K562 (cell line): ENCODE data around the gene EPOP. TPM values are rescaled to one million over a fixed set of nuclear protein-coding genes. Genes with fewer than 3 reads are reported as not detected.

ENCODE experiments used
- AFF1 ChIP-seq, 2 experiments: fragments of 450-650 bp; IDR thresholded peaks; 2 replicates each; pipeline ENCODE4 v1.6.1; 2018; ENCODE audit warnings: mild to moderate bottlenecking in 2 of 2, low read depth in 1 of 2; ENCODE audit not compliant: partially characterized antibody in 2 of 2
- BRD9 ChIP-seq: fragments of 450-650 bp; IDR thresholded peaks from 2 replicates; pipeline ENCODE4 v1.6.1; 2018; ENCODE audit warnings: low read depth; ENCODE audit not compliant: partially characterized antibody
- EGR1 ChIP-seq: fragments of 450-650 bp; conservative IDR thresholded peaks from 2 replicates; pipeline ENCODE4 v1.6.1; 2017; ENCODE audit warnings: mild to moderate bottlenecking
- ESRRA ChIP-seq: fragments of 450-650 bp; IDR thresholded peaks from 2 replicates; pipeline ENCODE4 v1.6.1; 2014; ENCODE audit warnings: low read depth, mild to moderate bottlenecking, moderate library complexity, borderline replicate concordance
- HMG20B ChIP-seq: fragments of 250-450 bp; sonication (Bioruptor Pico); IDR thresholded peaks from 2 replicates; pipeline ENCODE4 v1.5.0; 2021; ENCODE audit warnings: mild to moderate bottlenecking
- HNRNPLL ChIP-seq: fragments of 200-400 bp; formaldehyde crosslinking; IDR thresholded peaks from 2 replicates; pipeline ENCODE4 v1.6.1; 2017; ENCODE audit warnings: low read length, low read depth, mild to moderate bottlenecking; ENCODE audit not compliant: poor library complexity, severe bottlenecking
- NFRKB ChIP-seq: fragments of 450-650 bp; IDR thresholded peaks from 2 replicates; pipeline ENCODE4 v1.6.1; 2016; ENCODE audit warnings: low read depth
- PHF20 ChIP-seq: fragments of 450-650 bp; IDR thresholded peaks from 2 replicates; pipeline ENCODE4 v1.6.1; 2018; ENCODE audit not compliant: partially characterized antibody
- PTTG1 ChIP-seq: fragments of 450-650 bp; IDR thresholded peaks from 2 replicates; pipeline ENCODE4 v1.6.1; 2016; ENCODE audit warnings: low read depth, mild to moderate bottlenecking, missing genetic modification characterization, missing compliant biosample characterization
- RBM34 ChIP-seq: fragments of 200-400 bp; formaldehyde crosslinking; IDR thresholded peaks from 2 replicates; pipeline ENCODE4 v1.6.1; 2018; ENCODE audit warnings: low read length, borderline replicate concordance; ENCODE audit not compliant: insufficient read depth
- SIN3A ChIP-seq, 2 experiments: fragments of 150-350 bp in 1 of 2; IDR thresholded peaks; 2 replicates each; pipeline ENCODE4 v1.6.1; 2011 to 2016; ENCODE audit warnings: borderline replicate concordance in 2 of 2, low read depth in 2 of 2, low read length in 2 of 2, mild to moderate bottlenecking in 2 of 2, moderate library complexity in 2 of 2; ENCODE audit not compliant: control insufficient read depth in 1 of 2
- TBL1XR1 ChIP-seq, 2 experiments: IDR thresholded peaks; 2 replicates each; pipeline ENCODE4 v1.6.1; 2012; ENCODE audit warnings: improper control_type of control experiment in 2 of 2, low read length in 2 of 2, mild to moderate bottlenecking in 1 of 2
- TFE3 ChIP-seq: fragments of 450-650 bp; formaldehyde crosslinking; IDR thresholded peaks from 2 replicates; pipeline ENCODE4 v1.4.0; 2020; ENCODE audit warnings: mild to moderate bottlenecking, mixed read lengths
- ZNF316 ChIP-seq: fragments of 450-650 bp; IDR thresholded peaks from 2 replicates; pipeline ENCODE4 v1.6.1; 2016
- polyA plus RNA-seq, 8 experiments: library from polyadenylated mRNA; depleted of rRNA in 4 of 8; stranded (reverse) in 5 of 8; unstranded in 3 of 8; fragments of >200 nt; fragmentation: Nextera tagmentation in 2 of 8; fragmentation: Illumina TruSeq in 1 of 8; extraction: Ambion mirVana in 2 of 8; extraction: Trizol in 1 of 8; gene quantifications; 2 replicates each; pipeline versions ENCODE4 v1.2.1 to v1.2.3, GENCODE V29; 2011 to 2014; ENCODE audit warnings: inconsistent platforms in 1 of 8, missing spikeins in 1 of 8
- total RNA-seq, 7 experiments: library from RNA; depleted of rRNA in 6 of 7; stranded (reverse); fragments of >200 nt in 6 of 7; fragmentation: Illumina TruSeq in 2 of 7; extraction: Trizol in 2 of 7; gene quantifications; 2 replicates each; pipeline versions ENCODE4 v1.2.1 to v1.2.3, GENCODE V29; 2011 to 2021; ENCODE audit warnings: low replicate concordance in 1 of 7
- TF ChIP-seq, protein P1 (sequence below): fragments of 450-650 bp; IDR thresholded peaks from 2 replicates; pipeline ENCODE4 v1.6.1; 2017; ENCODE audit warnings: antibody characterized with exemption, mild to moderate bottlenecking
- TF ChIP-seq, protein P2 (sequence below): fragments of 450-650 bp; formaldehyde crosslinking; IDR thresholded peaks from 2 replicates; pipeline ENCODE4 v1.4.0; 2020; ENCODE audit warnings: mild to moderate bottlenecking, moderate library complexity

EPOP gene
- total and polyA plus RNA-seq, 9 of the 15 experiments (the other 6 are each of a cell fraction or from before 2014, with no cell fraction given), result 0.41 to 10.6 (median 4.6) TPM

GRCh38 chr17:38701504-38702165, 26.9 kb upstream of the EPOP start (continued):
- TF ChIP-seq TFE3 (CRISPR knock-in tag) (no peak), BRD9 (no peak), PHF20 (peak; percentile 18), PTTG1 (no peak), ZNF316 (peak; percentile 71), SIN3A (IDR thresholded peaks at IDR 0.05; ENCODE audit: borderline replicate concordance in 2 of 2, control insufficient read depth in 1 of 2, low read depth in 2 of 2, low read length in 2 of 2) (peak in 1 of 2 experiments; percentile 70; a peak in 1 of 4 replicates), ESRRA (no peak), RBM34 (no peak), NFRKB (peak; percentile 69), AFF1 (IDR thresholded peaks at IDR 0.05; ENCODE audit: low read depth in 1 of 2, partially characterized antibody in 2 of 2) (peak in 1 of 2 experiments; percentile 41), HMG20B (CRISPR knock-in tag) (peak; percentile 63; the same call in 1 of the 2 replicates), HNRNPLL (peak; percentile 50), EGR1 (peak; percentile 44), TBL1XR1 (IDR thresholded peaks at IDR 0.05; ENCODE audit: low read length in 2 of 2) (peak in 1 of 2 experiments; percentile 39; a peak in 1 of 4 replicates)
- TF ChIP-seq, protein P1, sequence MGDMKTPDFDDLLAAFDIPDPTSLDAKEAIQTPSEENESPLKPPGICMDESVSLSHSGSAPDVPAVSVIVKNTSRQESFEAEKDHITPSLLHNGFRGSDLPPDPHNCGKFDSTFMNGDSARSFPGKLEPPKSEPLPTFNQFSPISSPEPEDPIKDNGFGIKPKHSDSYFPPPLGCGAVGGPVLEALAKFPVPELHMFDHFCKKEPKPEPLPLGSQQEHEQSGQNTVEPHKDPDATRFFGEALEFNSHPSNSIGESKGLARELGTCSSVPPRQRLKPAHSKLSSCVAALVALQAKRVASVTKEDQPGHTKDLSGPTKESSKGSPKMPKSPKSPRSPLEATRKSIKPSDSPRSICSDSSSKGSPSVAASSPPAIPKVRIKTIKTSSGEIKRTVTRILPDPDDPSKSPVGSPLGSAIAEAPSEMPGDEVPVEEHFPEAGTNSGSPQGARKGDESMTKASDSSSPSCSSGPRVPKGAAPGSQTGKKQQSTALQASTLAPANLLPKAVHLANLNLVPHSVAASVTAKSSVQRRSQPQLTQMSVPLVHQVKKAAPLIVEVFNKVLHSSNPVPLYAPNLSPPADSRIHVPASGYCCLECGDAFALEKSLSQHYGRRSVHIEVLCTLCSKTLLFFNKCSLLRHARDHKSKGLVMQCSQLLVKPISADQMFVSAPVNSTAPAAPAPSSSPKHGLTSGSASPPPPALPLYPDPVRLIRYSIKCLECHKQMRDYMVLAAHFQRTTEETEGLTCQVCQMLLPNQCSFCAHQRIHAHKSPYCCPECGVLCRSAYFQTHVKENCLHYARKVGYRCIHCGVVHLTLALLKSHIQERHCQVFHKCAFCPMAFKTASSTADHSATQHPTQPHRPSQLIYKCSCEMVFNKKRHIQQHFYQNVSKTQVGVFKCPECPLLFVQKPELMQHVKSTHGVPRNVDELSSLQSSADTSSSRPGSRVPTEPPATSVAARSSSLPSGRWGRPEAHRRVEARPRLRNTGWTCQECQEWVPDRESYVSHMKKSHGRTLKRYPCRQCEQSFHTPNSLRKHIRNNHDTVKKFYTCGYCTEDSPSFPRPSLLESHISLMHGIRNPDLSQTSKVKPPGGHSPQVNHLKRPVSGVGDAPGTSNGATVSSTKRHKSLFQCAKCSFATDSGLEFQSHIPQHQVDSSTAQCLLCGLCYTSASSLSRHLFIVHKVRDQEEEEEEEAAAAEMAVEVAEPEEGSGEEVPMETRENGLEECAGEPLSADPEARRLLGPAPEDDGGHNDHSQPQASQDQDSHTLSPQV, result 0 out of 2 replicates have a peak, but pooled peaks have one; percentile 2
- TF ChIP-seq, protein P2, sequence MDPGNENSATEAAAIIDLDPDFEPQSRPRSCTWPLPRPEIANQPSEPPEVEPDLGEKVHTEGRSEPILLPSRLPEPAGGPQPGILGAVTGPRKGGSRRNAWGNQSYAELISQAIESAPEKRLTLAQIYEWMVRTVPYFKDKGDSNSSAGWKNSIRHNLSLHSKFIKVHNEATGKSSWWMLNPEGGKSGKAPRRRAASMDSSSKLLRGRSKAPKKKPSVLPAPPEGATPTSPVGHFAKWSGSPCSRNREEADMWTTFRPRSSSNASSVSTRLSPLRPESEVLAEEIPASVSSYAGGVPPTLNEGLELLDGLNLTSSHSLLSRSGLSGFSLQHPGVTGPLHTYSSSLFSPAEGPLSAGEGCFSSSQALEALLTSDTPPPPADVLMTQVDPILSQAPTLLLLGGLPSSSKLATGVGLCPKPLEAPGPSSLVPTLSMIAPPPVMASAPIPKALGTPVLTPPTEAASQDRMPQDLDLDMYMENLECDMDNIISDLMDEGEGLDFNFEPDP (CRISPR knock-in tag), result no peak
